Esophagus squamous epithelium (tissue), 4 donors: ENCODE measurements around the gene ETNK1.

Experiments
- POLR2A ChIP-seq, 4 donors: fragments of 450-650 bp; IDR thresholded peaks; one replicate each; pipeline ENCODE4 v1.6.1; 2017; ENCODE audit warnings: antibody characterized with exemption in 4 of 4, mild to moderate bottlenecking in 4 of 4, moderate library complexity in 3 of 4
- TF ChIP-seq, protein P1 (sequence below), 6 experiments: fragments of 450-650 bp in 4 of 6; fragments of 200-600 bp in 2 of 6; sonication (generic) in 2 of 6; IDR thresholded peaks; one replicate each; pipeline ENCODE4 v1.5.1; 2016 to 2019; ENCODE audit warnings: antibody characterized with exemption in 6 of 6, mild to moderate bottlenecking in 4 of 6, moderate library complexity in 4 of 6

DNA sequence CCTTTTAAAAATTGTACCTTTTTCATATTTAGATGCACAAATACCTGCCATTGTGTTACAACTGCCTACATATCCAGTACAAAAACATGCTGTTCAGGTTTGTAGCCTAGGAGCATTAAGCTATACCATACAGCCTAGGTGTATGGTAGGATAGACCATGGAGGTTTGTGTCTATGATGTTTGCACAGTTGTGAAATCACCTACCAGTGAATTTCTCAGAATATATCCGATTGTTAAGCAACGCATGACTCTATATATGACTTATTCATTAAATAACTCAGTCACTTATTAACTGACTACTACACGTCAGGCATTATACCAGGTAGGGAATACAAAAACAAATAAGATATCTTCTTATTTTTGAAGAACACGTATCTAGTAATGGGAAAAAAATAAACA lies 26.2 kb upstream of the ETNK1 start:
- no peak for TF ChIP-seq POLR2A (IDR thresholded peaks at IDR 0.05)
- TF ChIP-seq, protein P1, sequence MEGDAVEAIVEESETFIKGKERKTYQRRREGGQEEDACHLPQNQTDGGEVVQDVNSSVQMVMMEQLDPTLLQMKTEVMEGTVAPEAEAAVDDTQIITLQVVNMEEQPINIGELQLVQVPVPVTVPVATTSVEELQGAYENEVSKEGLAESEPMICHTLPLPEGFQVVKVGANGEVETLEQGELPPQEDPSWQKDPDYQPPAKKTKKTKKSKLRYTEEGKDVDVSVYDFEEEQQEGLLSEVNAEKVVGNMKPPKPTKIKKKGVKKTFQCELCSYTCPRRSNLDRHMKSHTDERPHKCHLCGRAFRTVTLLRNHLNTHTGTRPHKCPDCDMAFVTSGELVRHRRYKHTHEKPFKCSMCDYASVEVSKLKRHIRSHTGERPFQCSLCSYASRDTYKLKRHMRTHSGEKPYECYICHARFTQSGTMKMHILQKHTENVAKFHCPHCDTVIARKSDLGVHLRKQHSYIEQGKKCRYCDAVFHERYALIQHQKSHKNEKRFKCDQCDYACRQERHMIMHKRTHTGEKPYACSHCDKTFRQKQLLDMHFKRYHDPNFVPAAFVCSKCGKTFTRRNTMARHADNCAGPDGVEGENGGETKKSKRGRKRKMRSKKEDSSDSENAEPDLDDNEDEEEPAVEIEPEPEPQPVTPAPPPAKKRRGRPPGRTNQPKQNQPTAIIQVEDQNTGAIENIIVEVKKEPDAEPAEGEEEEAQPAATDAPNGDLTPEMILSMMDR (IDR thresholded peaks at IDR 0.05): no peak
